Gastroesophageal sphincter (tissue), 4 donors: Measurements from ENCODE around the gene LIPF. TPM values are rescaled to one million over a fixed set of nuclear protein-coding genes. Genes with fewer than 3 reads are reported as not detected.
"Not testable (repeated sequence)": the region's sequence is repeated elsewhere in the genome, so short reads cannot be mapped to it uniquely, and the experiment has no call there.

Experiments
- ATAC-seq: fragments of 150-250 bp; one replicate; pipeline ENCODE4 v1.9.1; 2016; ENCODE audit warnings: mild to moderate bottlenecking, moderate library complexity
- H3K27ac ChIP-seq, 4 donors: fragments of 200-600 bp; sonication (generic) in 3 of 4; 1 replicate in 3 of 4; 2 replicates in 1 of 4; pipeline ENCODE4 v1.5.1; 2016 to 2019
- H3K27me3 ChIP-seq: fragments of 200-600 bp; sonication (generic); one replicate; pipeline ENCODE4 v1.5.1; 2019
- H3K36me3 ChIP-seq, 2 donors: fragments of 200-600 bp; sonication (generic); one replicate each; pipeline ENCODE4 v1.5.1; 2019; ENCODE audit warnings: control low read depth in 1 of 2
- H3K4me1 ChIP-seq, 3 donors: fragments of 200-600 bp; sonication (generic); 1 replicate in 2 of 3; 2 replicates in 1 of 3; pipeline ENCODE4 v1.5.1; 2016 to 2019; ENCODE audit warnings: control low read depth in 2 of 3
- H3K4me3 ChIP-seq, 2 donors: fragments of 200-600 bp; sonication (generic); one replicate each; pipeline ENCODE4 v1.5.1; 2019; ENCODE audit warnings: mild to moderate bottlenecking in 1 of 2, moderate library complexity in 1 of 2
- H3K9me3 ChIP-seq, 3 donors: fragments of 200-600 bp; sonication (generic); one replicate each; pipeline ENCODE4 v1.5.1; 2017 to 2019; ENCODE audit warnings: control low read depth in 2 of 3
- EP300 ChIP-seq: sonication (generic); formaldehyde crosslinking; IDR thresholded peaks from one replicate; pipeline ENCODE4 v1.6.1; 2017; ENCODE audit warnings: antibody characterized with exemption, mild to moderate bottlenecking
- POLR2A ChIP-seq, 2 donors: fragments of 450-650 bp; IDR thresholded peaks; one replicate each; pipeline ENCODE4 v1.6.1; 2017; ENCODE audit warnings: antibody characterized with exemption in 2 of 2, mild to moderate bottlenecking in 2 of 2, moderate library complexity in 1 of 2
- POLR2AphosphoS5 ChIP-seq: sonication (generic); formaldehyde crosslinking; IDR thresholded peaks from one replicate; pipeline ENCODE4 v1.6.1; 2017; ENCODE audit warnings: antibody characterized with exemption
- WGBS, 2 donors: methylation state at CpG; one replicate each; pipeline ENCODE4 v1.1.5; 2018; ENCODE audit warnings: low coverage in 1 of 2; 5-methylcytosine and 5-hydroxymethylcytosine counted together
- total RNA-seq, 4 donors: library from RNA; depleted of rRNA; stranded (reverse); fragments of >200 nt; gene quantifications; one replicate each; pipeline ENCODE4 v1.1.0, GENCODE V29; 2016
- TF ChIP-seq, protein P1 (sequence below), 4 experiments: fragments of 200-600 bp in 2 of 4; fragments of 450-650 bp in 2 of 4; sonication (generic) in 1 of 4; IDR thresholded peaks; one replicate each; pipeline ENCODE4 v1.5.1; 2017 to 2019; ENCODE audit warnings: antibody characterized with exemption in 4 of 4, mild to moderate bottlenecking in 2 of 4, moderate library complexity in 2 of 4

The LIPF gene
- total RNA-seq, 4 donors from 2014 or later, result not detected

DNA sequence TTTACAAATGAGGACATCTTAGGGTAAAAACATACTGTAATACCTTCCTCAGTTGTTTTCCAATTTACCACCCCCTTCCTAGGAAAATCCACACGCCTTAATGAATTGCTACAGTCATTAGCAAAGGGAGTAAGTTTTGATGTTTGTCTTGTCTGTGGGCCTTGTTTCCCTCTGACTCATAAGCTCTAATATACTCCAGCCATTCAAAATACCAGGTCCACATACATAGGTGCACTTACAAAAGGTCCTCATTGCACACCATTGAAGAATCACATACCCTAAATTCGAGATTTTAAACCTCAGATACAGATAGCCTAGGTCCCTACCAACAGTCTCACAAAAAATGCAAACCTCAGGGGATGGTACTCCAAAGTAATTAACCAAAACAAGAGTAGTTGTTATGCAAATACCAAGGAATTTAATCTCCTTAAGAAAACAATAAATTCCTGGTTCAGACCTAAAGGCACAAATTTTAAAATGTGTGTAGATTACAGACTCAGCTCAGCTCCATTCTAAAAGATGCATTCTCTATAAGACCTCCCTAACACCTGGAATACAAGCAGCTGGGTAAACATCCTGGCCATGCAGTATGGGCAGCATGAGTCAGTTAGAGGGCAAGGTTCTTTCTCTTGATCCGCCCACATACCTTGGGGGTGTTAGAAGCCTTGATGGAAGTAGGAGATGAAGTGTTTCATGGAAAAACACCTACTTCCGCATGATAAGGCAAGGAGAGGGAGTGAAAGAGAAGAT is 38.8 kb downstream of the LIPF start:
- no peaks in the 10 kb centered on the region for H3K9me3 ChIP-seq
- no peaks in the 10 kb centered on the region for H3K27me3 ChIP-seq
- no peak for TF ChIP-seq POLR2A (IDR thresholded peaks at IDR 0.05)
- TF ChIP-seq POLR2AphosphoS5, result no peak
- no peak for TF ChIP-seq EP300
- TF ChIP-seq, protein P1, sequence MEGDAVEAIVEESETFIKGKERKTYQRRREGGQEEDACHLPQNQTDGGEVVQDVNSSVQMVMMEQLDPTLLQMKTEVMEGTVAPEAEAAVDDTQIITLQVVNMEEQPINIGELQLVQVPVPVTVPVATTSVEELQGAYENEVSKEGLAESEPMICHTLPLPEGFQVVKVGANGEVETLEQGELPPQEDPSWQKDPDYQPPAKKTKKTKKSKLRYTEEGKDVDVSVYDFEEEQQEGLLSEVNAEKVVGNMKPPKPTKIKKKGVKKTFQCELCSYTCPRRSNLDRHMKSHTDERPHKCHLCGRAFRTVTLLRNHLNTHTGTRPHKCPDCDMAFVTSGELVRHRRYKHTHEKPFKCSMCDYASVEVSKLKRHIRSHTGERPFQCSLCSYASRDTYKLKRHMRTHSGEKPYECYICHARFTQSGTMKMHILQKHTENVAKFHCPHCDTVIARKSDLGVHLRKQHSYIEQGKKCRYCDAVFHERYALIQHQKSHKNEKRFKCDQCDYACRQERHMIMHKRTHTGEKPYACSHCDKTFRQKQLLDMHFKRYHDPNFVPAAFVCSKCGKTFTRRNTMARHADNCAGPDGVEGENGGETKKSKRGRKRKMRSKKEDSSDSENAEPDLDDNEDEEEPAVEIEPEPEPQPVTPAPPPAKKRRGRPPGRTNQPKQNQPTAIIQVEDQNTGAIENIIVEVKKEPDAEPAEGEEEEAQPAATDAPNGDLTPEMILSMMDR (IDR thresholded peaks at IDR 0.05), result no peak
- 71 to 79% methylated on average over 3 to 4 of the region's 4 CpGs for WGBS, 2 donors
- ATAC-seq, result no peak
- H3K36me3 ChIP-seq, result no peaks in the 10 kb centered on the region
- no peak overlapping the region for H3K4me3 ChIP-seq
- no peaks in the 10 kb centered on the region for H3K4me1 ChIP-seq
- H3K27ac ChIP-seq, result no peak overlapping the region

DNA sequence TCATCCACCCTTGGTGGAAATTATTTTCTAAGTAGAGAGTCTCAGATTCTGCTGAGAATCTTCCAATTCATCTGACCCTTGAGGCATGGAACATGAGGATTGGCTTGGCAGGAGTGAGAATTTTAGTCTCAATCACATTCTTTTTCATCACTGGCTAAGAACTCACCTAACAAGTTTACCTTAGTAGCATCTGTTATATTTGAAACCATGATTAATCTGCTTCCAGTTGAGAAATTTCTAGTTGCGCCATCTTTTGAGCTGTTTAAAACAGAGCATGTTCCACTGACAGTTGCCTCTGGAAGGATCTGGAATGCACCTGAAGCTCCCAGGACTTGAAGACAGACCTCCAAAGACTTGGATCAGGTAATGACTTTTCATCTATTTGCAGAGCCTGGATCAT is 41.7 kb downstream of the LIPF start, which contains the start of gene LIPK:
TSS of gene LIPK (plus strand) at position 292 of the 400 bp plus-strand sequence. CDS start 18,295 bp downstream, outside the sequence.
- H3K4me3 ChIP-seq, result no peak within 1 kb of the TSS
- no peak for ATAC-seq
- no peak within 1 kb of the TSS for H3K27ac ChIP-seq
- TF ChIP-seq POLR2A (IDR thresholded peaks at IDR 0.05) (no peak), EP300 (no peak), POLR2AphosphoS5 (no peak)
- TF ChIP-seq, protein P1 (IDR thresholded peaks at IDR 0.05), result no peak
- WGBS, 2 donors, result 75 to 86% methylated on average over 1 of the region's 1 CpG
- no peaks in the 10 kb centered on the region for H3K27me3 ChIP-seq
- H3K4me1 ChIP-seq, result no peaks in the 10 kb centered on the region
- no peaks in the 10 kb centered on the region for H3K36me3 ChIP-seq
- no peaks in the 10 kb centered on the region for H3K9me3 ChIP-seq

DNA sequence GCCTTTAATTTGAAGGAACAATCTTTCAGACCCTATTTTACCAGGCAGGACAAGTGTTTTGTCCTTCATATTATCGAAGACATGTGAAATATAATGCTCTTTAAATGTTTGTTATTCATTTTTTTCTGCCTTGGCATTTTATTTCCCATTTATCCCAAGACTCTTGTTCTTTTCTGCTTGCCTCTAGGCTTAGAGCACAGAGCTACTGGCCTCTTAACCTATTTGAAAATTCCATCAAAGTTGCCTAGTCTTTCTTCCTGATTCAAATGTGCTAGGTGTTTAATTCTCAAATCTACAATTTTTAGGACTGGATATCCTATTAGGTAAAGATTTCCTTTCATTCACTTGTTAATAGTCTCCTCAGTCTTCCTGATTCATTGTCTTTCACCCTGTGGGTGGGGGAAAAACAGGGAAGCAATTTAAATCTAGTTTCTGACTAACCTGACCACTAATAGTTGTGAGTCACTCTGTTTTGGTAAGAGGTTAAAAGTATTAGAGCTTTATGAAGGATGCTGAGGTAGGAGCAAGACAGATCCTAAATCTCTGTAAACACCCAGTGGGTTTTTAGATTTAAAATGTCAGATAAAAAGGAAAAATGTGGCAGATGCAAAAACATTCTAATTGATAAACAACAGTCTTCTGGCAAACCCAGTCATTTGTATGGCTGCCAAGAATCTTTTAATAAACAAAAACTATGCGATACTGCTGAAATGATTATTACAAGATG is 43.4 kb downstream of the LIPF start:
- no peaks in the 10 kb centered on the region for H3K9me3 ChIP-seq
- H3K36me3 ChIP-seq, result no peaks in the 10 kb centered on the region
- H3K27ac ChIP-seq, result no peak overlapping the region
- TF ChIP-seq, protein P1 (IDR thresholded peaks at IDR 0.05), result no peak
- TF ChIP-seq POLR2A (IDR thresholded peaks at IDR 0.05) (no peak), POLR2AphosphoS5 (no peak), EP300 (no peak)
- H3K4me1 ChIP-seq, result no peaks in the 10 kb centered on the region
- no peak for ATAC-seq
- H3K27me3 ChIP-seq, result no peaks in the 10 kb centered on the region
- no peak overlapping the region for H3K4me3 ChIP-seq
- 29 to 37% methylated on average over 2 of the region's 2 CpGs for WGBS, 2 donors

DNA sequence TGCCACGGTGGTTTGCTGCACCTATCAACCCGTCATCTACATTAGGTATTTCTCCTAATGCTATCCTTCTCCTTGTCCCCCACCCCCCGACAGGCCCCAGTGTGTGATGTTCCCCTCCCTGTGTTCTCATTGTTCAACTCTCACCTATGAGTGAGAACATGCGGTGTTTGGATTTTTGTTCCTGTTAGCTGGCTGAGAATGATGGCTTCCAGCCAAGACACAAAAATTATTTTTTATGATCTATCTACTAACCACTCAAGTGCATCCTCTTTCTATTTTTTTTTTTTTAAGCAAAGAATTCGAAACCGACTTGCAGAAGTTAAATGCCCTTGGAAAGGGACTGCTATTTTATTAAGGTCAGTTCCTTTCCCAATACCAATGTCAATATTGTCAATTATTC is 45.1 kb downstream of the LIPF start:
- WGBS, 2 donors, result 23 to 49% methylated on average over 4 to 6 of the region's 6 CpGs
- not testable (repeated sequence) for H3K27me3 ChIP-seq, H3K9me3 ChIP-seq, H3K36me3 ChIP-seq, H3K4me3 ChIP-seq, ATAC-seq, H3K27ac ChIP-seq, H3K4me1 ChIP-seq

DNA sequence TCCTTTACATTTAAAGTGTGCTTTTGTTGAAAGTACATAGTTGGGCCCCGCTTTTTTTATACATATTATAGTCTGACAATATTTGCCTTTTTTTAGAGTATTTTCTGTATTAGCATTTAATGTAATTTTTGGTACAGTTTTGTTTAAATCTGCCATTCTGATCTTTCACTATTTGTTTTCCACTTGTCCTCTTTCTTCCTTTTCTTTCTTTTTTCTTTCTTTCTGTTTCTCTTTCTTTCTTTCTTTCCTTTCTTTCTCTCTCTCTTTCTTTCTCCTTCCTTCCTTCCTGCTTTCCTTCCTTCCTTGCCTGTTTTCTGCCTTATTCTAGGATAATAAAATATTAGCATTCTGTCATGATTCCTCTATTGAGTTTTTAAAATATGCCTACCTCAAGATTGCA is 51.3 kb downstream of the LIPF start:
- Histone ChIP-seq H3K27me3 (no peaks in the 10 kb centered on the region), H3K4me1 (no peaks in the 10 kb centered on the region), H3K27ac (no peak overlapping the region), H3K4me3 (no peak overlapping the region), H3K36me3 (no peaks in the 10 kb centered on the region), H3K9me3 (no peaks in the 10 kb centered on the region)
- TF ChIP-seq, protein P1 (IDR thresholded peaks at IDR 0.05), result no peak
- no peak for TF ChIP-seq POLR2AphosphoS5
- no peak for TF ChIP-seq EP300
- no peak for TF ChIP-seq POLR2A (IDR thresholded peaks at IDR 0.05)
- WGBS, 2 donors, result 95 to 100% methylated on average over 1 of the region's 1 CpG
- no peak for ATAC-seq
